ENCODE results near the gene TIMM21. TPM values are rescaled to one million over a fixed set of nuclear protein-coding genes. Genes with fewer than 3 reads are reported as not detected.

The TIMM21 gene
- polyA plus RNA-seq, 3 donors, result 12.1 to 28.0 (median 23.1) TPM

DNA sequence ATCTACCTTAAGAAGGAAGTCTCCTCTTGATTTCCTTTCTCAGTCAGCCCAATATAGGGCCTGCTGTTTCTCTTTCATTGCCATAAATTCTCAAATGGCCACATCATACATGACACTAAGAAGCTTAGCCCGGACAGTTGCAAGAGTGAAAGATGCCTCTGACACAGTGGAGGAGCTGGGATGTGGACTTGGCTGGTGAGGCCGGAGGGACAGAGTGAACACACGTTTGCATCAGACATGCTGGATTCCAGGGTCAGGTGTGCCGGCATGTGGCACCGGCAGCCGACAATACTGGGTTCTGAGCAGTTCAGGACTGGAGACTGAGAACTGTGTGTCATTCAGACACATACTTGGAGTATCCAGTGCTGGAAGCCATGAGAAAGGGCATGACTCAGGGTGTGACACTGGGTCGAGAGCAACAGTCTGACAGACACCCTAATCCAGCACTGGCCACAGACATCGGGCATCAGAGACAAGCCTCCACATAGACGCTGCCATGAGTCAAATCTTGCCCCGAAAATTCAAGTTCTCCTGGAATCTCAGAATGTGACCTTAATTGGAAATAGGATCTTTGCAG, 31.4 kb downstream of the TIMM21 start:
- WGBS, 3 donors, result 77 to 84% (median 83%) methylated on average over 10 of the region's 10 CpGs
- H3K27ac ChIP-seq (ENCODE audit: low read depth, low read length), result no peak overlapping the region

DNA sequence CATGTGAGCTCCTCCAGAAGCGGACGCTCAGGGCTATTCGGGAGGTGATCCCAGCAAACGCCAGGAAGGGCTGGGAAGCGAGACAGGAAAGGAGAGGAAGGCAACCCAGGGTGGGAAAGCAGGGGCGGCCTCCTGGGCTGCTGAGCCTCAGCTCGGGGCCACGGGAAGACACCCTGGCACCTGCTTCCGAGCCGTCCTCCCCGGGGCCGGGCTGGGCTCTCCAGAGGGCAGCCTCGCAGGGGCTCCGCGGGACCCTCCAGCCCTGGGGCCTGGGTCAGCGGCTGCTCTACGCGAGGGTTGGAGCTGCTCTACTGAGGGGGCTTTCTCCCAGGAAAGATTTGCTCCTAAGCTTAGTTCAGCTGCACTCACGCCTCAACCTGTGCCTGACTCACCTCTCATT, 34.0 kb downstream of the TIMM21 start:
- 92 to 97% (median 94%) methylated on average over 19 of the region's 19 CpGs for WGBS, 3 donors
- no peak overlapping the region for H3K27ac ChIP-seq (ENCODE audit: low read depth, low read length)

DNA sequence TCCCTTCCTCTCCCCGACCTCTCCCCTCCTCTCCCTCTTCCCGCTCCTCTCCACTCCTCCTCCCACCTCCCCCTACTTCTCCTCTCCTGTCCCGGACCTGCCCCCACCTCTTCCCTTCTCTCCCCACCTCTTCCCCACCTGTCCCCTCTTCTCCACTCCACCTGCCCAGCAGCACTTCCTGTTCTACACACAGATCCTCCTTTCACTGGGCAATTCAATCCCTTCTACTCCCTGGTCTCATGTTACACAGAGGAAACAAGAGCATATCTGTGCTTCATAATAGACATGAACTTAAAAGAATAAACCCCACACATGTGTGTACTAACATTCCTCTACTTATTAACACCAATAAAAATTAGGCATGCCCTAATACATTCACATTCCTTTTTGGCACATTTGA, 34.8 kb downstream of the TIMM21 start:
- H3K27ac ChIP-seq (ENCODE audit: low read depth, low read length), result no peak overlapping the region
- 40 to 52% (median 42%) methylated on average over 3 of the region's 3 CpGs for WGBS, 3 donors

DNA sequence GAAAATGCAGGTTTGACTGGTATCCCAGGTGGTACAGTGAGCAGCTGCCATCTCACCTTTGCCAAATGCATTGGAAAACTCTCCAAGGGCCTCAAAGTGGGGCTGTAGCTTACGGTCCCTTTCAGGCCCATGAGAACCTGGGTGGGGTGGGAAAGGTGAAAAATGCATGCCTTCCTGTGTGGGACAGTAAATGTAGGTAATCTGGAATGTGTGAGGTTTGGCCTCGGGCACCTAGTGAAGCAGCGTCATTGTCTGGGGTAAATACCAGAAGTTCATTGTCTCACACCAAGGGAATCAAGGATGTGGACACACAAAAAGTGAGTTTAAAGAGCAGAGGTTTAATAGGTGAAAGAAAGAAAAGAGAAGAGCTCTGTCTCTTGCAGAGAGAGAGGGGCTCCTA, 36.6 kb downstream of the TIMM21 start:
- H3K27ac ChIP-seq (ENCODE audit: low read depth, low read length), result no peak overlapping the region
- WGBS, 3 donors, result 65 to 77% (median 72%) methylated on average over 3 of the region's 3 CpGs

DNA sequence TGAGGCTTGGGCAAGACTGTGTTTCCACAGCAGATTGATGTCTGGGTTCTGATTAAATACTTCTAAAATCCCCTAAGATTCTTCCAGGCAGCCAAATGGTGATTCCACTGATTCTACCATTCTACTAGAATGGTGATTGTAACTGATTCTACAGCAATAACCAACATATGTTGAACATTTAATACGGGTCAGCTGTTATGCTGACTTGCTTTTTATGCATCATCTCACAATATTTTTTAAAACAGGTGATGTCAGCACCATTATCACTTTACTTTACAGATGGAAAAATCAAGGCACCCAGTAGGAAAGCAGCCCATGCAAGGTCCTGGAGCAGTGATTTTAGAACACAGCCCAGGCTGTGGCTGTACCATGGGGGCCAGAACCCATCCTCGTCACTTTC, 37.5 kb downstream of the TIMM21 start:
- 79 to 94% (median 86%) methylated on average over 2 of the region's 2 CpGs for WGBS, 3 donors
- no peak overlapping the region for H3K27ac ChIP-seq (ENCODE audit: low read depth, low read length)

DNA sequence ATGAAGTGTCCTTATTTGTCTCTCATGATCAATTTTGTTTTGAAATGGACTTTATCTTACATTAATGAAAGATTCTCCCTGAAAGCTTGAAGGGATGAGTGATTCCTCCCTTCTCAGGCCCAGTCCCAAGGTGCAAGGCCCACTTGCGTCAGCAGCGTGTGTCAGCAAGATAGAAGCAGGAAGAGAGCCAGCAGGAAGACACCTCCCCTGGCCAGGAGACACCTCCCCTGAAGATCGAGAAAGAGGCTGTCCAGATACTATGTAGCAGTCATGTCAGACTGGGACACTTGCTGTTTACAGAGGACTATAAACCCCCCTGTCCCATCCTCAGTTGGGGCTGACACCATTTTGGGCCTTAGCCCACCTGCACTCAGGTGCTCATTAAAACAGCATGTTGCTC, 38.3 kb downstream of the TIMM21 start:
- 69 to 93% (median 80%) methylated on average over 3 of the region's 3 CpGs for WGBS, 3 donors

DNA sequence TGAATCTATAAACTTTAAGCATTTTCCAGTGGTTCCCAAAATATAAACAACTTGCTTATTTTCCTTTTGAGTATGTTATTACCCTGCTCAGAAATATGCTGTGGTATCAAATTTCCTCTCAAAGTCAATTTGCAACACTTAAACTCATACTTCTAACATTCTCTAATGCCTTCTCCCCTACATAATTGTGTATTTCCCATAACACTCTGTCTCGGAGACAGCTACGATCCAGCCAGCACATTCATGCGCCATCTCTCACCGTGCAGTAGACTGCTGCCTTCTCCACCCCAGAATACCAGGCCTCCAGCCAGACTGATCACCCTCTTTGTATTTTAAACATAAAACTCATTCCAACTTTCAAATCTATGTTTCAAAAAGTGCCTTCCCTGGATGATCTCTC, 41.8 kb downstream of the TIMM21 start:
- H3K27ac ChIP-seq (ENCODE audit: low read depth, low read length), result no peak overlapping the region
- 72 to 84% (median 73%) methylated on average over 4 of the region's 4 CpGs for WGBS, 3 donors

More for the DNA sequence above, 38.3 kb downstream of the TIMM21 start:
- no peak overlapping the region for H3K27ac ChIP-seq (ENCODE audit: low read depth, low read length)

DNA sequence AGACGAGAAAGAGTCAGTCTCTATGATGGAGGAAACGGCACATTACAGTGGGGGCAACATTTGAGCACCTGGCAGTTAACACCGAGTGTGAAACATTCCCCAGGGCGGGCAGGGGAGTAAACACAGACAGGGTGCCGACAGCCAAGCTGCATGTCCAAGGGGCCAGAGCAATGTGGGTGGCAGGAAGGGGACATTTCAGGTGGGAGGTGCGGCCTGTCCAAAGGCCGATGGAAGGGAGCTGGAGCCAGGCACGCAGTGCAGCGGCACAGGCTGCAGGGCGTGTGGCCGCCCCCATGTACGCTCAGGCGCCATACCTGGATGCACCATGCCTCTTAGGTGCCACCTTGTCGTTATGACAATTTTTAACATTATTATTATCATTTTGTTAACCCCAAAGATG, 43.3 kb downstream of the TIMM21 start:
- WGBS, 3 donors, result 81 to 88% (median 84%) methylated on average over 14 of the region's 14 CpGs
- H3K27ac ChIP-seq (ENCODE audit: low read depth, low read length), result no peak overlapping the region

DNA sequence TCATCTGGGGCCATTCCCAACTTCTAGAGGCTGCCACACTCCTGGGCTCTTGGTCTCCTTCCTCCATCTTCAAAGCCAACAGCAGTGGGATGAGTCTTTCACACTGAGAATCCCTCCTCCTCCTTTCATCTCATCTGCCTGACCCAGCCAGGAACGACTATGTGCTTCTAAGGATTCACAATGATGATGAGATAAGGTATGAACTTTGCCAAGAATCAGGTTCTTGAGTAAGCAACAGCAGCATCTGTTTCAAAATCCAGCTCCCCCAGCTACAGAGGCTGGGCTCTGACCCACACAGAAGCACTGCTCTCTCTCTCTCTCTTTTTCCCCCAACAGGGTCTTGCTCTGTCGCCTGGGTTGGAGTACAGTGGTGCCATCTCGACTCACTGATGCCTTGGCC, 46.4 kb downstream of the TIMM21 start:
- WGBS, 3 donors, result 48 to 69% (median 52%) methylated on average over 3 of the region's 3 CpGs
- no peak overlapping the region for H3K27ac ChIP-seq (ENCODE audit: low read depth, low read length)

DNA sequence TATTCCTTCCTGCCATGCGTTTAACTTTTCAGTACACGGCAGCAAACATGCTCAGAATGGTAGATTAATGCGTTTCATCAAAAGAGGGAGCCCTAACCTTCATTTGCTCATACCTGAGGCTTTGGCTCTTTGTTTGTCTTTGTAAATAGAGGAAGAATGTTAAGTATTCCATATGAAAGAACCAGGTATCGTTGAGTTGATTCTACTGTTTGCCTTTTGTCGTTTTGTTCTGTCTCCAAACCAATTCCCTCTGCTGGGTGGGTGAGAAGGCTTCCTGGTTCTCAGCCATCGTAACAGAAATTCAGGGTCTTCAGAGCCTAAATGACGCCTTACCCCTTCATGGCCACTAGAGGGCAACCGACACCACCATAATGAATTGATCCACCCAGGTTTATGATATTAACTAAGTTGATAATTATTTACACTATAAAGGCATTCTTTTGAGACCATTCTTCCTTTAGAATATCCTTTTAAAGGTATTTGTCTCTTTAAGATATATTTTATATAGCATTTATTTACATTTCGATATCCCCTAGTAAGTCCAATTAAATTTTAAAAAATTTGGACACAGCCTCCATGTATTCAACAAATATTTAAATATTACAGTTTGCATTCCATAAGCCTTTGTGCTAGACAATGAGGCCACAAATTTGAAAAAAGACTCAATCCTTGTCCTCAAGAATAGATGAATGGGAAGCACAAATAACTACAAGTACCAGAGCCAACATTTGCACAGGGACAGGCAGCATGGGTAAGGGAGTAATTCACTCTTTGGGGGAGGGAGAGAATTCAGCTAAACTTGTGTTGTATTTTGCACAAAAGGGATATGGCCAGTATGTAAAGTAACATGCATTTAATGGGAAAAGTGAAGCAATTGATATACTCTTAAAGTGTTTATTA, 48.1 kb downstream of the TIMM21 start:
- WGBS, 3 donors, result 3 to 6% (median 6%) methylated on average over 9 of the region's 9 CpGs
- no peak overlapping the region for H3K27ac ChIP-seq (ENCODE audit: low read depth, low read length)

DNA sequence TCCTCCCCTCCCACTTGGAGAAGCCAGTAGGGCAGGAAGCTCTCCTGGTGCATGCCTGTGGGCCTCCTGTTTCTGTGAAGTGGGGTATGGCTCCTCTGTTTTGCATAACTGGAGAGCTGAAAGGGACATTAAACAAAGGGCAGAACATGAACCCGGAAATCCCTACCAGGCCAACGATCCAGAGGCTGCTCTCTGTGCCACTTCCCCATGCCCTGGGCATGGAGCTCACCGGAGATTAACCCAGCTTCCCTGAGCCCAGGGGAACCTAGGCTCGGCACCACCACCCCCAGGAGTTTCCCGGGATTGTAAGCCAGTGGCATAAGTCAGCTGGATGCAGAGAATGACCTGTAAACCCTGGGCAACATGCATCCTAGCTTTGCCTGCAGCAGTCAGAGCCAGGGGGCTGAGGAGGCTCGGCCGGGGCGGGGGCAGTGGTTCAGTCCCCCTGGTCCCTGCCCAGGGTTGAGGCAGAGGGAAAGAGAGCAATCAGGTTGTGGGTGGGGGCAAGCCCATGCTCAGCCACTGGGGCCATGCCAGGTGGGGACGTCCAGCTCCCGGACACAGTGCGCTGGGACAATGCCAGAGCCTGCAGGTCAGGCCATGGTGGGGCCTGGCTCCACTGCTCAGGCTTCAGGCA, 49.5 kb downstream of the TIMM21 start:
- H3K27ac ChIP-seq (ENCODE audit: low read depth, low read length), result no peak overlapping the region
- 66 to 79% (median 70%) methylated on average over 11 of the region's 11 CpGs for WGBS, 3 donors

DNA sequence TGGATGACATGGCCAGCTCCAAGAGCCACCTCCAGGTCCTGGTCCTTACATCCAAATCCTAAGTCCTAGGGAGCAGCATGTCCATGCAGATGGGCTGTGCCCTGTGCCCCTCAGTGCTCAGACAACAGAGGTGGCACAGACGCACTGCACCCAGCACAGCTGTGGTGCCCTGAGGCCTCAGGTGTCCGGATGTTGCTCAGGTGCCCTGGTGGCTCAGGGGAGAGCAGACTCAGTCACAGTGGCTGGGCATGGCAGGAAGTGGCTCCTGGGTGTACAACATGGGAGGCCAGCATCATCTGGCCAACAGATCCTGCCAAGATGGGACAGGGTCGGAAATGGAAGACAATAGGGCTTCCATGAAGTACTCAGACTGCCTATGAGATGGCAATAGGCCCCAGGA, 50.1 kb downstream of the TIMM21 start:
- WGBS, 3 donors, result 82 to 93% (median 87%) methylated on average over 3 of the region's 3 CpGs
- no peak overlapping the region for H3K27ac ChIP-seq (ENCODE audit: low read depth, low read length)

DNA sequence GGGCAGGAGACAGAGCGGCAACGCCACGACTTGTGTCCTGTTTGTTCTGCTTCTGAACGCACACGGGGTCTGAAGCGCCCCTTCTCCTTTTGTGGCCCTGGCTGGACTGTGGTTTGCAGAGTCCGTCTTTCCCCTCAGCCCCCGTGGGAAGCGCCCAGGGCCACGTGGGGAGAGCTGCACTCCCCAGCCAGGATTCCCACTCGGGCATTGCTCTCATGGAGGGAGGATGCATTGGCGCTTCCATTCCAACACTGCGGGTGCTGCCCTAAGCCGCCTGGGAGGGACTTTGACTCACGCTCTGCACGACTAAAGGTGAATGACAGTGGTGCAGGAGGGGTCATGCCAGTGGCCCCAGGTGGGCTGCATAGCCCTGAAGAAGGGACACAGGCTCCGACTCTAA, 52.5 kb downstream of the TIMM21 start:
- no peak overlapping the region for H3K27ac ChIP-seq (ENCODE audit: low read depth, low read length)
- 68 to 80% (median 69%) methylated on average over 17 of the region's 17 CpGs for WGBS, 3 donors

DNA sequence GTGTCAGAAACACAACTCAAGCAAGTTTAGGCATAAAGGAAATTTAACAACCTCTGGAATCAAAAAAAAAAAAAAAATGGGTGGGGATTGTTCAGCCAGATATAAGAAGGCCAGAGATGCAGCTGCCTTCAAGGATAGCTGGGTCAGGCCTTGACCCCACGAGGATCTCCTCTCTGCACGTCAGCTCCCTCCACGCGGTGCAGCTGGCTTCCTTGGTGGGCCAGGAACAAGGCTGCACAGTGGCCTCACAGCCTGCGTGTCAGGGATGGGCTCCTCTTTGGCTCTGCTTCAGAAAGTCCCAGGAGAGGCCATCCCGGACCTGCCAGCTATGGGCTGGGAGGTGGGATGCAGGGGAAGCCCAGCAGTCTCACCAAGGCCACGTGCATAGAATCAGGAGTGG, 55.5 kb downstream of the TIMM21 start:
- H3K27ac ChIP-seq (ENCODE audit: low read depth, low read length), result no peak overlapping the region
- 53 to 63% (median 57%) methylated on average over 7 of the region's 7 CpGs for WGBS, 3 donors

DNA sequence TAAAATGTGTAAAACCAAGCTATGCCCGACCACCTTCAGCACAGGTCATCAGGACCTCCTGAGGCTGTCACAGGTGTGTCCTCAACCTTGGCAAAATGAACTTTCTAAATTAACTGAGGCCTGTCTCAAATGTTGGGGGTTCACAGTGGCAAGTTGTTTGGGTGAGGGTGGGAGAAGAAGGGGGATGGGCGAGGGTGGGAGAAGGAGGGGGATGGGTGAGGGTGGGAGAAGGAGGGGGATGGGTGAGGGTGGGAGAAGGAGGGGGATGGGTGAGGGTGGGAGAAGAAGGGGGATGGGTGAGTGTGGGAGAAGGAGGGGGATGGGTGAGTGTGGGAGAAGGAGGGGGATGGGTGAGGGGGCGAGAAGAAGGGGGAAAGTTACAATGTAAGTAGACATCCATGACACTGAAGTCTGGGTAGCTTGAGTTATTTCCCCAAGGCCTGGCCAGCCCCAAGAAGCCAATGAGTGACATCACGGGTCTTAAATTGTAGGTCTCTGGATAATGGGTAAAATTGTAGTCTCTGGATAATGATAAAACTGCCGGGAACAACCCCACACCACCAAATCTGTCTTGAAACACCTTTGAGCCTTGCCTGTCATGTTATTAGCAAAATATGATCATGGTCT, 56.3 kb downstream of the TIMM21 start:
- 65 to 82% (median 66%) methylated on average over 5 of the region's 5 CpGs for WGBS, 3 donors
- no peak overlapping the region for H3K27ac ChIP-seq (ENCODE audit: low read depth, low read length)
